GM12878 (cell line): ENCODE results near the gene CBLB. TPM values are rescaled to one million over a fixed set of nuclear protein-coding genes. Genes with fewer than 3 reads are reported as not detected.

Experiments used
- ATAC-seq: fragments of 200-7000 bp; cut with Tn5 transposase; 3 replicates; pipeline ENCODE4 v1.9.1; 2020; ENCODE audit warnings: mild to moderate bottlenecking, moderate library complexity
- BruUV-seq: library from RNA; stranded (reverse); fragments of 400-500 nt; replicated peaks from 2 replicates; lab custom pipeline; 2021; lab: Mats Ljungman, UMichigan
- CTCF ChIA-PET: fragments of 300-600 bp; sonication (Branson Sonifier 250); formaldehyde crosslinking; extraction: SDS; loops from one replicate; lab custom pipeline; 2021; ENCODE audit warnings: inconsistent platforms; lab: Yijun Ruan, JAX
- POLR2A ChIA-PET: fragments of 350-600 bp; formaldehyde crosslinking; extraction: SDS; loops from one replicate; lab custom pipeline; 2021; ENCODE audit warnings: inconsistent platforms; lab: Charles Lee
- RAD21 ChIA-PET: fragments of 300-600 bp; sonication (Branson Sonifier 250); formaldehyde crosslinking; loops from one replicate; lab custom pipeline; 2023; ENCODE audit warnings: antibody characterized with exemption; ENCODE audit not compliant: unreplicated experiment; lab: Charles Lee
- SMC1A ChIA-PET: fragments of 300-600 bp; sonication (Branson Sonifier 250); formaldehyde crosslinking; loops from one replicate; lab custom pipeline; 2023; ENCODE audit not compliant: unreplicated experiment, uncharacterized antibody; lab: Charles Lee
- DNase-seq: peaks from one replicate; pipeline ENCODE4 v3.0.0-alpha.2; 2011; ENCODE audit warnings: low read depth, low spot score
- FAIRE-seq: peaks from 3 replicates; lab custom pipeline; 2011; peaks lifted over from hg19 to GRCh38; lab: Jason Lieb, UNC
- H2AFZ ChIP-seq: 2 replicates; pipeline ENCODE4 v1.6.0; 2011; ENCODE audit warnings: low read depth, low read length, control low read depth; ENCODE audit not compliant: control insufficient read depth
- H3K27ac ChIP-seq: 2 replicates; pipeline ENCODE4 v1.5.1; 2011; ENCODE audit warnings: control low read depth; ENCODE audit not compliant: control insufficient read depth, insufficient read depth
- H3K27me3 ChIP-seq, 2 experiments: replicated peaks in 1 of 2; 2 replicates each; pipeline versions ENCODE4 v1.6.0 to v1.6.1; 2011; ENCODE audit warnings: low read length in 1 of 2; ENCODE audit not compliant: control insufficient read depth in 2 of 2, insufficient read depth in 2 of 2
- H3K36me3 ChIP-seq, 2 experiments: 2 replicates each; pipeline ENCODE4 v1.5.1; 2011; ENCODE audit warnings: low read length in 1 of 2; ENCODE audit not compliant: control insufficient read depth in 2 of 2, insufficient read depth in 2 of 2
- H3K4me1 ChIP-seq: 2 replicates; pipeline ENCODE4 v1.6.1; 2011; ENCODE audit warnings: mild to moderate bottlenecking, low read length, moderate library complexity, mixed read lengths; ENCODE audit not compliant: control insufficient read depth, insufficient read depth
- H3K4me2 ChIP-seq: 2 replicates; pipeline ENCODE4 v1.6.0; 2011; ENCODE audit warnings: control low read depth; ENCODE audit not compliant: control insufficient read depth, insufficient read depth
- H3K4me3 ChIP-seq: fragments of 200-600 bp; sonication (generic); 2 replicates; pipeline ENCODE4 v1.5.1; 2016
- H3K79me2 ChIP-seq: 2 replicates; pipeline ENCODE4 v1.6.0; 2011; ENCODE audit warnings: low read length; ENCODE audit not compliant: control insufficient read depth, insufficient read depth
- H3K9ac ChIP-seq: 2 replicates; pipeline ENCODE4 v1.8.0; 2011; ENCODE audit warnings: low read length, control low read depth, mixed read lengths; ENCODE audit not compliant: control insufficient read depth, insufficient read depth
- H3K9me3 ChIP-seq: replicated peaks from 3 replicates; pipeline ENCODE4 v1.5.1; 2011; ENCODE audit warnings: mild to moderate bottlenecking, low read length; ENCODE audit not compliant: control insufficient read depth, insufficient read depth
- H4K20me1 ChIP-seq: 2 replicates; pipeline ENCODE4 v1.6.0; 2011; ENCODE audit not compliant: control insufficient read depth, insufficient read depth
- ATF7 ChIP-seq: fragments of 450-650 bp; IDR thresholded peaks from 2 replicates; pipeline ENCODE4 v1.6.1; 2016; ENCODE audit warnings: low read depth, mild to moderate bottlenecking
- BACH1 ChIP-seq: fragments of 450-650 bp; IDR thresholded peaks from 2 replicates; pipeline ENCODE4 v1.6.1; 2017; ENCODE audit warnings: mild to moderate bottlenecking, borderline replicate concordance
- BCLAF1 ChIP-seq: fragments of 450-650 bp; IDR thresholded peaks from 2 replicates; pipeline ENCODE4 v1.6.1; 2017; ENCODE audit warnings: antibody characterized with exemption, mild to moderate bottlenecking, moderate library complexity
- CBFB ChIP-seq: IDR thresholded peaks from 2 replicates; pipeline ENCODE4 v1.6.1; 2016; ENCODE audit warnings: antibody characterized with exemption, low read depth
- CBX5 ChIP-seq: sonication (generic); IDR thresholded peaks from 2 replicates; pipeline ENCODE4 v1.6.1; 2016; ENCODE audit warnings: low read depth, moderate library complexity, mild to moderate bottlenecking, inconsistent platforms
- ETV6 ChIP-seq, 2 experiments: fragments of 450-650 bp in 1 of 2; IDR thresholded peaks in 1 of 2; conservative IDR thresholded peaks in 1 of 2; 2 replicates each; pipeline ENCODE4 v1.6.1; 2014; ENCODE audit warnings: antibody characterized with exemption in 1 of 2, borderline replicate concordance in 1 of 2, low read depth in 1 of 2, mild to moderate bottlenecking in 1 of 2, moderate library complexity in 1 of 2
- HCFC1 ChIP-seq: fragments of 150-350 bp; IDR thresholded peaks from 2 replicates; pipeline ENCODE4 v1.6.1; 2014; ENCODE audit warnings: low read length
- MEF2B ChIP-seq: fragments of 450-650 bp; IDR thresholded peaks from 2 replicates; pipeline ENCODE4 v1.6.1; 2018; ENCODE audit warnings: mild to moderate bottlenecking, moderate library complexity; ENCODE audit not compliant: partially characterized antibody, poor library complexity, severe bottlenecking
- NRF1 ChIP-seq: conservative IDR thresholded peaks from 2 replicates; pipeline ENCODE4 v1.6.1; 2011; ENCODE audit warnings: mild to moderate bottlenecking, low read depth, low read length, improper control_type of control experiment
- RAD21 ChIP-seq: IDR thresholded peaks from 2 replicates; pipeline ENCODE4 v1.6.1; 2011; ENCODE audit warnings: mild to moderate bottlenecking, low read depth, low read length, moderate library complexity; ENCODE audit not compliant: insufficient read depth
- SIN3A ChIP-seq: IDR thresholded peaks from 2 replicates; pipeline ENCODE4 v1.6.1; 2012; ENCODE audit warnings: low read depth, low read length, improper control_type of control experiment
- SMAD1 ChIP-seq: fragments of 450-650 bp; IDR thresholded peaks from 2 replicates; pipeline ENCODE4 v1.6.1; 2018; ENCODE audit warnings: mild to moderate bottlenecking, low read depth; ENCODE audit not compliant: partially characterized antibody
- STAT1 ChIP-seq: fragments of 450-650 bp; conservative IDR thresholded peaks from 2 replicates; pipeline ENCODE4 v1.6.1; 2014; ENCODE audit warnings: antibody characterized with exemption, mild to moderate bottlenecking
- ZNF592 ChIP-seq: fragments of 450-650 bp; IDR thresholded peaks from 2 replicates; pipeline ENCODE4 v1.6.1; 2017; ENCODE audit warnings: mild to moderate bottlenecking, moderate library complexity
- WGBS: methylation state at CpG from one replicate; pipeline ENCODE4 v1.1.6; 2016; ENCODE audit warnings: low lambda C conversion rate; ENCODE audit not compliant: insufficient replicate concordance, insufficient coverage; ENCODE audit errors: missing lambda C conversion rate; 5-methylcytosine and 5-hydroxymethylcytosine counted together
- in situ Hi-C: fragments of 300-500 bp; cut with MboI; formaldehyde crosslinking; loops from 9 replicates; pipeline ENCODE4 v1.14.3; 2018; ENCODE audit warnings: mixed read lengths
- intact Hi-C: fragments of 100-400 bp; cut with micrococcal nuclease; formaldehyde crosslinking; loops from one replicate; pipeline ENCODE4 v1.14.2; 2022; ENCODE audit not compliant: unreplicated experiment
- polyA plus RNA-seq, 11 experiments: library from polyadenylated mRNA; depleted of rRNA in 4 of 11; unstranded in 6 of 11; stranded (reverse) in 5 of 11; fragments of >200 nt; fragmentation: Nextera tagmentation in 4 of 11; fragmentation: Illumina TruSeq in 1 of 11; extraction: Ambion mirVana in 4 of 11; extraction: Trizol in 1 of 11; gene quantifications; 1 replicate in 1 of 11; 2 replicates in 10 of 11; pipeline versions ENCODE4 v1.2.1 to v1.2.3, GENCODE V29; 2011 to 2016; ENCODE audit warnings: inconsistent platforms in 2 of 11, missing spikeins in 2 of 11, low read depth in 1 of 11
- total RNA-seq, 4 experiments: library from RNA; depleted of rRNA in 3 of 4; stranded (reverse); fragments of >200 nt in 3 of 4; fragmentation: Illumina TruSeq in 1 of 4; extraction: Trizol in 1 of 4; gene quantifications; 2 replicates each; pipeline versions ENCODE4 v1.2.1 to v1.2.3, GENCODE V29; 2013 to 2021

CBLB gene
- total and polyA plus RNA-seq, 10 of the 15 experiments (the other 5 are each of a cell fraction or from before 2014, with no cell fraction given): 17.2 to 107 (median 41.9) TPM

DNA sequence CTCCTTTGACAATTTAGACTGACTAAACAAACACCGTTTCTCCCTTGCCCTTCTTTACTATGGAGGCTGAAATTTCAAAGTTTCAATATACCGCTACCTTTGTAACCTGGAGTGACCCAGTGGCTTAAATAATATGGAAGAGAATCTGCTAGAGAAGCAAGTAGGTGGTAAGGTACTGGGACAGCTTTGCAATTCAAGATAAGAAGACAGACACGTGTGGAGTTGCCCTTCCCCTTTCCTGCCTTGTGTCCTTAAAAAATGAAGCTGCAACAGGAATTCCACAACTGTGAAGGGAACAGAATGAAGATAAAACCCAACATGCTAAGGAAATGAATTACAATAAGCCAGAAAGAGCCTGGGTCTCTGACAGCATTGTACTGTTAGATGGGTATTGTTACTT, 26.4 kb downstream of the CBLB start:
- CTCF ChIA-PET: no interaction called here
- TF ChIP-seq MEF2B (no peak), SIN3A (no peak), ETV6 (conservative IDR thresholded peaks at IDR 0.05 in 1 of 2, IDR thresholded peaks at IDR 0.05 in 1 of 2; ENCODE audit: borderline replicate concordance in 1 of 2, low read depth in 1 of 2) (no peak), HCFC1 (no peak), CBX5 (no peak), RAD21 (no peak), BACH1 (no peak), ZNF592 (no peak), CBFB (no peak), BCLAF1 (no peak), ATF7 (no peak), SMAD1 (no peak), STAT1 (no peak), NRF1 (no peak)

More for the DNA sequence above, 26.4 kb downstream of the CBLB start:
- no peak for ATAC-seq
- peaks cover 2 to 13% of the 10 kb centered on the region in 2 experiments; a peak in 3 of 4 replicates for H3K36me3 ChIP-seq
- ChIA-PET POLR2A (no interaction called here), SMC1A (interaction anchor here (1.0 kb wide), 1 partner anchor 9 kb away, joined by 3 read pairs; no protein-coding TSS in a partner anchor), RAD21 (no interaction called here)
- no peak overlapping the region for H2AFZ ChIP-seq
- DNase-seq: no peak
- no peak for FAIRE-seq
- H3K27ac ChIP-seq: no peak overlapping the region
- peaks cover 11% of the 10 kb centered on the region for H3K4me1 ChIP-seq
- H3K4me2 ChIP-seq: no peak overlapping the region
- H3K4me3 ChIP-seq: no peak overlapping the region
- H4K20me1 ChIP-seq: no peaks in the 10 kb centered on the region
- H3K9ac ChIP-seq: no peak overlapping the region
- in situ Hi-C loops (no loop called here), intact Hi-C loops (no loop called here)
- BruUV-seq: no TSS peak
- H3K79me2 ChIP-seq: peaks cover 5% of the 10 kb centered on the region
- H3K9me3 ChIP-seq: no peaks in the 10 kb centered on the region; the same call in 2 of the 3 replicates
- H3K27me3 ChIP-seq: no peaks in the 10 kb centered on the region
- 100% methylated on average over 3 of the region's 3 CpGs for WGBS
